H1 (cell line): Measurements from ENCODE around the gene CARD11. TPM values are rescaled to one million over a fixed set of nuclear protein-coding genes. Genes with fewer than 3 reads are reported as not detected.

Experiments used
- CTCF ChIA-PET: fragments of 300-600 bp; sonication (Branson Sonifier 250); formaldehyde crosslinking; loops from one replicate; lab custom pipeline; 2021; ENCODE audit not compliant: partially characterized antibody; lab: Charles Lee
- POLR2A ChIA-PET: fragments of 300-600 bp; sonication (Branson Sonifier 250); formaldehyde crosslinking; loops from one replicate; lab custom pipeline; 2021; ENCODE audit warnings: inconsistent platforms; ENCODE audit not compliant: partially characterized antibody; lab: Charles Lee
- DNase-seq, 2 experiments: peaks; one replicate each; pipeline versions ENCODE4 v3.0.0 to v3.0.0-alpha.2; 2010 to 2022; ENCODE audit warnings: low spot score in 2 of 2, low read depth in 1 of 2, mixed read lengths in 1 of 2
- FAIRE-seq: peaks from 2 replicates; lab custom pipeline; 2011; peaks lifted over from hg19 to GRCh38; lab: Jason Lieb, UNC
- H2AFZ ChIP-seq: 2 replicates; pipeline ENCODE4 v1.8.1; 2012; ENCODE audit warnings: low read length, inconsistent platforms
- H2AK5ac ChIP-seq: 2 replicates; pipeline ENCODE4 v1.6.1; 2013; ENCODE audit warnings: low read depth, low read length
- H2BK120ac ChIP-seq: replicated peaks from 2 replicates; pipeline ENCODE3; 2013; ENCODE audit warnings: low read depth, low read length, inconsistent platforms
- H2BK12ac ChIP-seq: 2 replicates; pipeline ENCODE4 v1.6.1; 2013; ENCODE audit warnings: low read depth, low read length
- H2BK15ac ChIP-seq: 2 replicates; pipeline ENCODE4 v1.6.1; 2013; ENCODE audit warnings: low read length
- H2BK20ac ChIP-seq: 2 replicates; pipeline ENCODE4 v1.6.1; 2013; ENCODE audit warnings: low read length
- H2BK5ac ChIP-seq: 2 replicates; pipeline ENCODE4 v1.6.1; 2013; ENCODE audit warnings: low read depth, low read length
- H3K14ac ChIP-seq: 2 replicates; pipeline ENCODE4 v1.6.1; 2013; ENCODE audit warnings: inconsistent platforms; ENCODE audit not compliant: insufficient read length
- H3K18ac ChIP-seq: 2 replicates; pipeline ENCODE4 v1.6.1; 2013; ENCODE audit warnings: low read length; ENCODE audit errors: extremely low read depth
- H3K23ac ChIP-seq: 2 replicates; pipeline ENCODE4 v1.6.1; 2013; ENCODE audit warnings: inconsistent platforms; ENCODE audit not compliant: insufficient read length
- H3K23me2 ChIP-seq: 2 replicates; pipeline ENCODE4 v1.6.1; 2013; ENCODE audit warnings: low read depth, low read length
- H3K27ac ChIP-seq: 2 replicates; pipeline ENCODE4 v1.6.1; 2011; ENCODE audit warnings: low read depth, low read length, inconsistent platforms
- H3K27me3 ChIP-seq, 4 experiments: replicated peaks in 1 of 4; 1 replicate in 1 of 4; 2 replicates in 3 of 4; pipeline versions ENCODE4 v1.6.1 to v1.8.1; 2011 to 2013; ENCODE audit warnings: low read length in 3 of 4, mild to moderate bottlenecking in 3 of 4, inconsistent platforms in 2 of 4, mixed read lengths in 2 of 4, moderate library complexity in 1 of 4; ENCODE audit not compliant: control insufficient read depth in 3 of 4, insufficient read depth in 3 of 4; ENCODE audit errors: extremely low read depth in 1 of 4
- H3K36me3 ChIP-seq, 4 experiments: 2 replicates each; pipeline versions ENCODE4 v1.6.1 to v1.8.1; 2011 to 2013; ENCODE audit warnings: mild to moderate bottlenecking in 4 of 4, low read length in 3 of 4, moderate library complexity in 2 of 4, control low read depth in 1 of 4, inconsistent platforms in 1 of 4; ENCODE audit not compliant: insufficient read depth in 4 of 4, control insufficient read depth in 2 of 4
- H3K4ac ChIP-seq: replicated peaks from 2 replicates; pipeline ENCODE3; 2013; ENCODE audit warnings: low read length, low read depth, mixed read lengths, inconsistent platforms; ENCODE audit not compliant: insufficient read length
- H3K4me1 ChIP-seq, 4 experiments: replicated peaks in 1 of 4; 1 replicate in 1 of 4; 2 replicates in 3 of 4; pipeline versions ENCODE4 v1.6.1 to v1.8.1; 2011 to 2013; ENCODE audit warnings: low read length in 3 of 4, inconsistent platforms in 2 of 4, mixed read lengths in 1 of 4; ENCODE audit not compliant: insufficient read depth in 4 of 4, control insufficient read depth in 3 of 4
- H3K4me2 ChIP-seq, 2 experiments: 2 replicates each; pipeline versions ENCODE4 v1.6.1 to v1.8.1; 2011 to 2013; ENCODE audit warnings: low read depth in 2 of 2, low read length in 2 of 2, control low read depth in 1 of 2, inconsistent platforms in 1 of 2, mild to moderate bottlenecking in 1 of 2; ENCODE audit not compliant: insufficient read depth in 1 of 2
- H3K4me3 ChIP-seq, 4 experiments: fragments of 200-600, 300-600 bp in 1 of 4; sonication (generic), shearing (Covaris generic), sonication (Bioruptor Twin) in 1 of 4; 2 replicates each; pipeline versions ENCODE4 v1.5.1 to v1.8.1; 2011 to 2016; ENCODE audit warnings: low read length in 4 of 4, low read depth in 3 of 4, control low read depth in 2 of 4, inconsistent platforms in 2 of 4, mild to moderate bottlenecking in 2 of 4, mixed read lengths in 1 of 4, moderate library complexity in 1 of 4; ENCODE audit not compliant: insufficient read depth in 2 of 4; ENCODE audit errors: extremely low read depth in 1 of 4
- H3K56ac ChIP-seq: replicated peaks from 2 replicates; pipeline ENCODE3; 2013; ENCODE audit warnings: low read depth, mild to moderate bottlenecking, mixed read lengths, low read length, inconsistent platforms; ENCODE audit not compliant: insufficient read length
- H3K79me1 ChIP-seq: 2 replicates; pipeline ENCODE4 v1.6.1; 2013; ENCODE audit warnings: low read depth, low read length, control low read depth
- H3K79me2 ChIP-seq, 2 experiments: 2 replicates each; pipeline versions ENCODE4 v1.6.1 to v1.8.1; 2012 to 2013; ENCODE audit warnings: low read length in 2 of 2, mild to moderate bottlenecking in 2 of 2, inconsistent platforms in 1 of 2; ENCODE audit not compliant: insufficient read depth in 2 of 2, control insufficient read depth in 1 of 2
- H3K9ac ChIP-seq, 4 experiments: replicated peaks in 1 of 4; 1 replicate in 1 of 4; 2 replicates in 3 of 4; pipeline versions ENCODE4 v1.6.1 to v1.8.1; 2011 to 2013; ENCODE audit warnings: low read depth in 3 of 4, low read length in 3 of 4, control low read depth in 2 of 4, mild to moderate bottlenecking in 2 of 4, moderate library complexity in 2 of 4, inconsistent platforms in 1 of 4; ENCODE audit errors: extremely low read depth in 1 of 4
- H3K9me3 ChIP-seq, 2 experiments: 2 replicates each; pipeline versions ENCODE4 v1.6.1 to v1.8.1; 2012 to 2013; ENCODE audit warnings: mild to moderate bottlenecking in 2 of 2, moderate library complexity in 2 of 2, control low read depth in 1 of 2, inconsistent platforms in 1 of 2, low read depth in 1 of 2, low read length in 1 of 2, mixed read lengths in 1 of 2; ENCODE audit not compliant: insufficient read depth in 2 of 2
- H4K20me1 ChIP-seq, 2 experiments: replicated peaks in 1 of 2; 2 replicates each; pipeline versions ENCODE3 to v1.8.1; 2011 to 2013; ENCODE audit warnings: inconsistent platforms in 2 of 2, low read length in 2 of 2, mild to moderate bottlenecking in 1 of 2; ENCODE audit not compliant: insufficient read depth in 2 of 2, control insufficient read depth in 1 of 2
- H4K5ac ChIP-seq: 2 replicates; pipeline ENCODE4 v1.6.1; 2013; ENCODE audit warnings: low read length, low read depth, mixed read lengths, inconsistent platforms; ENCODE audit not compliant: insufficient read length
- H4K8ac ChIP-seq: 2 replicates; pipeline ENCODE4 v1.8.0; 2013; ENCODE audit warnings: mild to moderate bottlenecking, moderate library complexity, low read length, inconsistent platforms; ENCODE audit not compliant: insufficient read depth; ENCODE audit errors: extremely low read depth
- H4K91ac ChIP-seq: replicated peaks from 2 replicates; pipeline ENCODE3; 2013; ENCODE audit warnings: low read length, mixed read lengths, inconsistent platforms; ENCODE audit not compliant: insufficient read length
- ASH2L ChIP-seq: fragments of 200-600, 300-600 bp; sonication (generic); IDR thresholded peaks from one replicate; pipeline ENCODE4 v1.7.1; 2017; ENCODE audit warnings: low read length
- CEBPB ChIP-seq: IDR thresholded peaks from 2 replicates; pipeline ENCODE4 v1.6.1; 2012; ENCODE audit warnings: low read depth, low read length
- CREB1 ChIP-seq: IDR thresholded peaks from 2 replicates; pipeline ENCODE4 v1.6.1; 2012; ENCODE audit warnings: inconsistent platforms
- CTBP2 ChIP-seq: IDR thresholded peaks from 2 replicates; pipeline ENCODE4 v1.7.0; 2011; ENCODE audit warnings: borderline replicate concordance, mild to moderate bottlenecking, moderate library complexity, mixed read lengths, low read length; ENCODE audit not compliant: insufficient read depth, insufficient read length
- GABPA ChIP-seq: IDR thresholded peaks from 2 replicates; pipeline ENCODE4 v1.6.1; 2011; ENCODE audit warnings: mild to moderate bottlenecking, low read length, moderate library complexity, borderline replicate concordance; ENCODE audit not compliant: insufficient read depth
- HDAC2 ChIP-seq, 2 experiments: fragments of 300-600 bp in 1 of 2; sonication (generic) in 1 of 2; IDR thresholded peaks; 2 replicates each; pipeline ENCODE4 v1.6.1; 2011 to 2012; ENCODE audit warnings: low read depth in 2 of 2, low read length in 2 of 2, mild to moderate bottlenecking in 2 of 2, moderate library complexity in 2 of 2, borderline replicate concordance in 1 of 2, inconsistent platforms in 1 of 2
- KDM5A ChIP-seq: fragments of 200-600 bp; IDR thresholded peaks from 2 replicates; pipeline ENCODE4 v1.7.1; 2012; ENCODE audit warnings: mild to moderate bottlenecking, low read length, inconsistent platforms, mixed read lengths
- PHF8 ChIP-seq: fragments of 200-600 bp; sonication (generic); conservative IDR thresholded peaks from 2 replicates; pipeline ENCODE4 v1.7.1; 2012; ENCODE audit warnings: low read depth, mild to moderate bottlenecking, inconsistent platforms, low read length, moderate library complexity
- RNF2 ChIP-seq: fragments of 200-900, 300-1000 bp; sonication (generic); IDR thresholded peaks from 2 replicates; pipeline ENCODE4 v1.7.1; 2016; ENCODE audit warnings: borderline replicate concordance, low read depth, mild to moderate bottlenecking, antibody characterized with exemption, low read length; ENCODE audit not compliant: poor library complexity, severe bottlenecking; ENCODE audit errors: missing control alignments
- SP4 ChIP-seq: IDR thresholded peaks from 2 replicates; pipeline ENCODE4 v1.6.1; 2012; ENCODE audit warnings: low read length, inconsistent platforms
- SRF ChIP-seq: IDR thresholded peaks from 2 replicates; pipeline ENCODE4 v1.6.1; 2011; ENCODE audit warnings: mild to moderate bottlenecking, low read depth, low read length, moderate library complexity
- WGBS, 2 experiments: shearing (Covaris generic) in 1 of 2; methylation state at CpG; one replicate each; pipeline versions ENCODE4 v1.1.6 to v1.1.7; 2013 to 2015; ENCODE audit warnings: low lambda C conversion rate in 2 of 2, mixed read lengths in 2 of 2, inconsistent platforms in 1 of 2, low coverage in 1 of 2, missing lambda C conversion rate in 1 of 2; ENCODE audit not compliant: insufficient replicate concordance in 2 of 2, insufficient coverage in 1 of 2, insufficient read length in 1 of 2; ENCODE audit errors: extremely low coverage in 1 of 2, missing lambda C conversion rate in 1 of 2; 5-methylcytosine and 5-hydroxymethylcytosine counted together
- polyA plus RNA-seq, 7 experiments: library from polyadenylated mRNA; depleted of rRNA in 3 of 7; stranded (reverse) in 5 of 7; unstranded in 2 of 7; fragments of >200 nt in 5 of 7; fragments of 200-250 nt in 2 of 7; gene quantifications; 1 replicate in 5 of 7; 2 replicates in 1 of 7; 4 replicates in 1 of 7; pipeline versions ENCODE4 v1.2.1 to v1.2.3, GENCODE V29; 2011 to 2013; ENCODE audit warnings: missing spikeins in 2 of 7, mixed read lengths in 2 of 7
- total RNA-seq: library from RNA; stranded (reverse); fragmentation: NEBNext Ultra II Directional; extraction: Animal tissue kit (Norgen Biotek cat#: 25700); gene quantifications from 2 replicates; pipeline ENCODE4 v1.2.1, GENCODE V29; 2021
- TF ChIP-seq, protein P1 (sequence below): IDR thresholded peaks from 2 replicates; pipeline ENCODE4 v1.6.1; 2012; ENCODE audit warnings: low read length, inconsistent platforms

The CARD11 gene
- total and polyA plus RNA-seq, 2 of the 8 experiments (the other 6 are each of a cell fraction or from before 2014, with no cell fraction given): 12.6 to 29.8 TPM

DNA sequence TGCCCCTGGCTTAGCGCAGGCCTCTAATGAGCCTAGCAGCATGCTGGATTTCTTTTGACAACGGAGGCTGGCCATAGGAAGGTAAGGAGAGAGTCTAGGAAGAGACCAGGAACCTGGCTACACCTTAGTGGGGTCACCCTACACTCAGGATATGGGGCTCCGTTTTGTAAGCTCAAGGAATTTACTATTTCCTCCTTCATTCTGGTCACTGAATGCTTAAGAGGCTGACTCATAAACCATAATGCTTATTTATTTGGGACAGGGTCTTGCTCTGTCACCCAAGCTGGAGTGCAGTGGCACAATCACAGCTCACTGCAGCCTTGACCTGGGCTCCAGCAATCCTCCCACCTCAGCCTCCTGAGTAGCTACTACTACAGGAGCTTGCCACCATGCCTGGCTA, 38.4 kb downstream of the CARD11 start:
- H3K9ac ChIP-seq: no peak overlapping the region
- no peak overlapping the region for H2AFZ ChIP-seq
- H3K9me3 ChIP-seq: no peaks in the 10 kb centered on the region
- no peaks in the 10 kb centered on the region; the same call in 1 of the 2 replicates for H3K23me2 ChIP-seq
- H2BK120ac ChIP-seq: no peak overlapping the region
- H3K18ac ChIP-seq: no peak overlapping the region
- no peak overlapping the region for H2BK15ac ChIP-seq
- no peak overlapping the region for H4K5ac ChIP-seq
- H4K20me1 ChIP-seq: no peaks in the 10 kb centered on the region
- POLR2A ChIA-PET: interaction anchor here (0.8 kb wide), 1 partner anchor 204 kb away, joined by 3 read pairs; no protein-coding TSS in a partner anchor
- no peak overlapping the region for H4K91ac ChIP-seq
- H3K36me3 ChIP-seq: no peaks in the 10 kb centered on the region
- no peak overlapping the region for H2BK12ac ChIP-seq
- no peak for DNase-seq
- H3K79me2 ChIP-seq: no peaks in the 10 kb centered on the region
- H3K14ac ChIP-seq: no peak overlapping the region
- no peaks in the 10 kb centered on the region for H3K27me3 ChIP-seq
- H2BK20ac ChIP-seq: no peak overlapping the region
- CTCF ChIA-PET: interaction anchor here (0.6 to 0.9 kb wide), 3 partner anchors 83 to 863 kb away, joined by 3 to 6 read pairs (median 3); no protein-coding TSS in a partner anchor
- no peak overlapping the region for H3K23ac ChIP-seq
- no peak overlapping the region; the same call in 1 of the 2 replicates for H4K8ac ChIP-seq
- no peak overlapping the region for H3K4me2 ChIP-seq
- H2BK5ac ChIP-seq: no peak overlapping the region
- H2AK5ac ChIP-seq: no peak overlapping the region
- no peak overlapping the region for H3K27ac ChIP-seq
- no peak overlapping the region for H3K56ac ChIP-seq
- no peaks in the 10 kb centered on the region; the same call in 1 of the 2 replicates for H3K79me1 ChIP-seq
- H3K4me3 ChIP-seq: no peak overlapping the region
- WGBS, 2 experiments: 90% methylated on average over 3 of the region's 3 CpGs; no CpG with 5 or more reads in 1 of the 2 experiments
- FAIRE-seq: no peak
- H3K4me1 ChIP-seq: no peaks in the 10 kb centered on the region
- no peak overlapping the region for H3K4ac ChIP-seq
- TF ChIP-seq PHF8: no peak
- TF ChIP-seq CREB1: no peak
- TF ChIP-seq HDAC2 (IDR thresholded peaks at IDR 0.05; ENCODE audit: borderline replicate concordance in 1 of 2, low read depth in 2 of 2, low read length in 2 of 2): no peak
- TF ChIP-seq KDM5A: no peak
- TF ChIP-seq GABPA: no peak
- TF ChIP-seq CTBP2: no peak
- TF ChIP-seq SP4: no peak
- TF ChIP-seq, protein P1, sequence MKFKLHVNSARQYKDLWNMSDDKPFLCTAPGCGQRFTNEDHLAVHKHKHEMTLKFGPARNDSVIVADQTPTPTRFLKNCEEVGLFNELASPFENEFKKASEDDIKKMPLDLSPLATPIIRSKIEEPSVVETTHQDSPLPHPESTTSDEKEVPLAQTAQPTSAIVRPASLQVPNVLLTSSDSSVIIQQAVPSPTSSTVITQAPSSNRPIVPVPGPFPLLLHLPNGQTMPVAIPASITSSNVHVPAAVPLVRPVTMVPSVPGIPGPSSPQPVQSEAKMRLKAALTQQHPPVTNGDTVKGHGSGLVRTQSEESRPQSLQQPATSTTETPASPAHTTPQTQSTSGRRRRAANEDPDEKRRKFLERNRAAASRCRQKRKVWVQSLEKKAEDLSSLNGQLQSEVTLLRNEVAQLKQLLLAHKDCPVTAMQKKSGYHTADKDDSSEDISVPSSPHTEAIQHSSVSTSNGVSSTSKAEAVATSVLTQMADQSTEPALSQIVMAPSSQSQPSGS: no peak
- TF ChIP-seq ASH2L: no peak
- TF ChIP-seq SRF: no peak
- TF ChIP-seq CEBPB: no peak
- TF ChIP-seq RNF2: no peak
